Germinal center (tissue), 1 donor: ENCODE data around the gene GPATCH3.
A peak's percentile ranks its signal among the peaks of the same experiment; 100 is the strongest.
"Not testable (repeated sequence)": the region's sequence is repeated elsewhere in the genome, so short reads cannot be mapped to it uniquely, and the experiment has no call there.

Experiments used
- DNase-seq: peaks from one replicate; pipeline ENCODE4 v3.0.0; 2012; ENCODE audit warnings: mixed read lengths, low spot score

GPATCH3 gene

GRCh38 chr1:26912147-26912490 is 11.9 kb upstream of the GPATCH3 start:
- no peak for DNase-seq

- no peak for DNase-seq
Observed at GRCh38 chr1:26911399-26912146, 11.3 kb upstream of the GPATCH3 start.

- no peak for DNase-seq
Observed at GRCh38 chr1:26910343-26911160, 10.3 kb upstream of the GPATCH3 start.

DNA sequence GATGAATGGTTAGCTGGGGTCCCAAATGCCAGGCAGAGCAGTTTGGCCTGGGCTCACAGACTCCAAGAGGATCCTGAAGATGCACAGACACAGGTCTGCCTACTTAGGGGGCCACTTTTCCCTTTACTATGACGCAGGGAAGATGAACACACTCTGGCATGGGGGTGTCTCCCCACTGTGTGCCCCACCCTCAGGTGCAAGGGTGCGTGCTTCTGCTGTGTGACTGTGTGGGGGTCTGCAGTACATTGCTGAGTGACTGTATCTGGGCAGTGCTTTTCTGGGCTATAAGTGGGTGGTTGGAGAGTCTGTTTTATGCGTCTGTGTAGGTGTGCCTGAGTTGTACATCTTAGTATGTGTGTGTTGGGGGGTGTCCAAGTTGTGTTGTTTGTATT is 9.7 kb upstream of the GPATCH3 start:
- DNase-seq, result no peak

DNA sequence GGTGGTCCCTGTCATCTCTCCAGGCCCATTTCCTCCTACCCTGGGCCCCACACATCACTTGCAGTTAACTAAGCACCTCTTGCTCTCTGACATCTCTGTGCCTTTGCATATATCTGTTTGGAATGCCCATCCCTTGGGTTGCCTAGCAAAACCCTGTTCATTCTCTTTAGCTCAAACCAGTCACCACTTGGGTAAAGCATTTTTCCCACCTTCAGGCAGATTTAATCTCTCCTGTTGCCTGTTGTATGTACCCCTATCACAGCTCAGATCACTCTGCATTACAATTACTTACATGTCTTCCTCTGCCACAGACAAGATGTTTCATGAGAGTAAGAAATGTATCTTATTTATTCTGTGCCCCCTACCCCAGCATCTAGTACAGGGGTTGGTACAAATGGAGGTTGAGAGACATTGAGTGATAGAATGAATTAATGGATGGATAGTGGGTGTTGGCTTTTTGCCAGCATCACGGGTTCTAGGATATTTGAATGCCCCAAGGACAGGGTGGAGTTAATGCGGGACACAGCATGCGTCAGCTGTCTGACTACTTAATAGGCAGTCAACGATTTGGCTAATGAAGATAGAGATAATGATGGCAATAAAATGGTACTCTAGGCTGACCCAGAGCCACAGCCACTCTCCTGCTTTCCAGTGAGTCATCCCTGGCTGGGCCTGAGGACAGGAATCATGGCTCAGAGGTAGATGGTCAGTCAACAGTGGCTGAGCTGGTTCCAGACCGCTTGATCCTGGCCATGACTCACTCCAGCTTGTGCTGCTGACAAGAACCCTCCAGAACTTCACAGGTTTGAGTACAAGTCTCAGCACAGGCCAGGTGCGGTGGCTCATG is 7.0 kb upstream of the GPATCH3 start:
- no peak for DNase-seq

DNA sequence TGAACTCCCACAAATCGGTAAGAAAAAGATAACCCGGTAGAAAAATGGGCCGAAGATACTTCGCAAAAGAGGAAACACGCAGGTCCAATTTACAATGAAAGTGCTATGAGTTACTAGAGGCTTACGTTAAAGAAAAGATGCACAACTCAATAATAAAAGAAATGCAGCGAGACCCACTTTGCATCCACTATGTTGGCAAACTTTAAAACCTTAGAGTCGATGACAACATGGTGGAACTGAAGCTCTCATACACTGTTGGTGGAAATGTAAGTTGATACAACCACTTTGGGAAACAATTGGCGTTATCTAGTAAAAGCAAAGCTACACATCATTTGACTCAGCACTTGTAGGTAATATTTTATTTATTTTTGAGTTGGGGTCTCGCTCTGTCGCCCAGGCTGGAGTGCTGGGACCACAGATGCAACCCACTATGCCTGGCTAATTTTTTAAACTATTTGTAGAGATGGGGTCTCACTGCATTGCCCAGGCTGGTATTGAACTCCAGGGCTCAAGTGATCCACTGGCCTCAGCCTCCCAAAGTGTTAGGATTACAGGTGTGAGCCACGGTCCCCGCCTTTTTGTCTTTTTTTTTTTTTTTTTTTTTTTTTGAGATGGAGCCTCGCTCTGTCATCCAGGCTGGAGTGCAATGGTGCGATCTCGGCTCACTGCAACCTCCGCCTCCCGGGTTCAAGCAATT is 696 bp upstream of the GPATCH3 start:
- no peak for DNase-seq

DNA sequence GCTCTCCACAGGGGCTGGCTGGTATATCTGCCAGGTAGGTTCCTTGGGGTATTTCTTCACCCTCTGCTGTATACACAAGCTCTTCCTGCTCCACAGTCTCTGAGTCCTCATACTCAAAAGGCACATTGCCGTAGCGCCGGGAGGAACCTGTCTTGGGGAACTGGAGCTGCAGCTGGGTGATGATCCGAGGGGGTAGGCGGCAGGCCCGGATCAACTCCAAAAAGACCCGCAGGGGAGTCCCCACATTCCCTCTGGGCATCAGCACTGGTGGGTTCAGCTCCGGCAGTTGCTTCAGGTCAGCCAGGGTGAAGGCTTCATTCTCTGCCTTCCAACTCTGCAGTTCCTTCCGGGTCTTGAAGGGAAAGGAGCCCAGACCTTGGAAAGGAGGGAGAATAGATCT is 2.9 kb downstream of the GPATCH3 start:
- no peak for DNase-seq

- no peak for DNase-seq
Observed at GRCh38 chr1:26894263-26894662, 6.0 kb downstream of the GPATCH3 start.

- DNase-seq, result no peak
Observed at GRCh38 chr1:26890467-26890796, 9.8 kb downstream of the GPATCH3 start.

DNA sequence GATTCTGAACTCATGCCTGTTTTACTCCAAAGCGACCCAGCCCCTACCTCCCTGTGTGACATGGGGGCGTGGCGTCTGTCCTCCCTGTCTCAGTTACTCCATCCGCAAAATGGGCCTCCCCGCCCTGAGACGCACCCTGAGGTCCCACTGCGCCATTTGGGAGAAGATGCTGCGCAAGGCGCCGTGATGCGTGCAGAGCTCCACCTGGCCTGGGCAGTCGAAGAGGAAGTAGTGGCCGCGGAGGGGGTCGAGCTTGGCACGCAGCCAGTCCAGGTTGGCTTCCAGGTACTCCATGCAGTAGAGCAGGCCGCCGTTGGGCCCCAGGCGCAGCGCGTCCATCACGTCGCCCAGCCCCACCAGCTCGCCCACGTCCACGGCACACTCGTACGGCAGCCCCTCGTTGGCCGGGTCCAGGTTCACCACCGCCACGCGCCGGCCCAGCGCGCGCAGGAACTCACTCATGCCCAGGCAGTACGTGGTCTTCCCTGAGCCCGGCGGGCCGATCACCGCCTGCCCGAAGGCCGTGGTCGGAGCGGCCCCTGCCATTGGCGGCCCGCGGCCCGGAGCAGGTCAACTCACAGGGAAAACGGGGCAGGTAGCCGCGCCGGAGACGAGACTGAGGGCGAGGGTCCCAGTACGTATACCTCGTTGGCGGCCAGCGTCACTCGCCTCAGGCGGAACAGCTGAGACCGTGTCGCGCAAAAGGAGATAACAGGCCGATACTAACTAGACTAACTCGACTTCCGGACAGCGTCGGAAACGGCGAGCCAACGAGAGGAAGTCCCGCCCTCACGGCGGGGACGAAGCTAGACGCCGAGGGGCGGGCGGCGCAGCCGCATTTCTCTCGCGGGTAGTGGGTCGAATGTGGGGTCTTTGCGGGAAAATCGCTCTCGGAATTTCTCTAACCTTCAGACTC is 10.5 kb downstream of the GPATCH3 start, which contains the start of gene GPN2:
Gene GPN2 (minus strand): TSS at position 733 of the 916 bp plus-strand sequence. CDS start 187 bp downstream, at position 546.
- DNase-seq, result peak; percentile 90

DNA sequence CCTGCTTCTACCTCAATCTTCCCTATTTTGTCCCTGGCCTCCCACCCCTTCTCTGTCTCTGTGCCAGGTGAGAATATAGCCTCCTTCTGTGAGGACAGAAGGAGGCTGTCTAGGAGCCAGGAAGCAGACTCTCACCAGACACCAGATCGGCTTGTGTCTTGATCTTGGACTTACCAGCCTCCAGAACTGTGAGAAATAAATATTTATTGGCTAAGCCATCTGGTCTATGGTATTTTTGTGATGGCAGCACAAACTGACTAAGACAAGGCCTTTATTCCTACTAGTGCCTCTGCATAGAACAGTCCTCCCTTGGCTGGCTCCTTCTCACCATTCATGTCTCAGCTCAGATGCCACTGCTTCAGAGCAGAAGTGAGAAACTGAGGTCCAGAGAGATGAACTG is 12.0 kb downstream of the GPATCH3 start:
- no peak for DNase-seq

DNA sequence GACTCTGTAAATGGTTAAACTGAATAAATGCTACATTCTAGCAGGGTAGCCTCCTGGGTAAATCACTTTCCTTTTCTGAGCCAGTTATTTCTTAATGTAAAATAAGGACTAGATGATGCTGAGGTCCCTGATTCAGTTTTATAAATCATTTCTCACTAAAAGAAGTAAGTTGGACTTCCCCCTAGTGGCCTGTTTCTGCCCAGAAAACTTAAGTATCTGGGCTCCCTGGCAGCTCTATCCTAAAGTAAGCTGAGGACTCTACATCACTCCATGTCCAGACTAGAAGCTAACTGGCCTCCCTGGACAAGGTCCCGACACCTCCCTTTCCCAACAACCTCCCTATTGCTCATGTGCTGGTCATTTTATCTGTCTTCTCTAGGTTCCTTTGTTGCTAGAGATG is 13.1 kb downstream of the GPATCH3 start:
- no peak for DNase-seq

GRCh38 chr1:26882696-26883463 is 17.4 kb downstream of the GPATCH3 start:
- no peak for DNase-seq

DNA sequence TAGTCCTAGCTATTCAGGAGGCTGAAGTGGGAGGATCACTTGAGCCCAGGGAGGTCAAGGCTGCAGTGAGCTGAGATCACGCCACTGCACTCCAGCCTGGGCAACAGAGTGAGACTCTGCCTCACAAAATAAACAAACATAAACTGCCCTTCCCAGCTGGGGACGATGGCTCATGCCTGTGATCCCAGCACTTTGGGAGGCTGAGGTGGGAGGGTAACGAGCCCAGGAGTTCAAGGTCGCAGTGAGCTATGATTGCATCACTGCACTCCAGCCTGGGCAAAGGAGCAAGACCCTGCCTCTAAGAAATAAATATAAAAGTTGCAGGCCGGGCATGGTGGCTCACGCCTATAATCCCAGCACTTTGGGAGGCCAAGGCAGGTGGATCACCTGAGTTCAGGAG is 18.7 kb downstream of the GPATCH3 start:
- DNase-seq, result not testable (repeated sequence)

DNA sequence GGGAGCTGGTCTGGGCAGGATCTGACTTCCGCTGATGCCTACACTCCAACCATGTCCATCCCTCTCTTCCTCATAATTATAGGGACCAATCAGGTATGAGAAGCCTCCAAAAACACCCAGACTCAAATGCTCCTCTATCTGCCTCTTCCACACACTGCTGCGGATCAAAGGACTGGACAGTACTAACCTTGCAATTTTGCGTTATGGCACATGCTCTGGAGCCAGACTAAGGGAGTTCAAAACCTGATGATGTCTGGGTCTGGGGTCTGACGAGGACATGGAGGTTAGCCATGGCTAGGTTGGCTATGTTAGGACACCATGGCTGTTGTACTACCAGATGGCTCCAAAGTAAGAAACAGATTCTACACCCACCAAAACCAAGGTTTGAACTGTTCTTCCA is 20.5 kb downstream of the GPATCH3 start:
- no peak for DNase-seq

- no peak for DNase-seq
Observed at GRCh38 chr1:26877326-26877725, 22.9 kb downstream of the GPATCH3 start.

DNA sequence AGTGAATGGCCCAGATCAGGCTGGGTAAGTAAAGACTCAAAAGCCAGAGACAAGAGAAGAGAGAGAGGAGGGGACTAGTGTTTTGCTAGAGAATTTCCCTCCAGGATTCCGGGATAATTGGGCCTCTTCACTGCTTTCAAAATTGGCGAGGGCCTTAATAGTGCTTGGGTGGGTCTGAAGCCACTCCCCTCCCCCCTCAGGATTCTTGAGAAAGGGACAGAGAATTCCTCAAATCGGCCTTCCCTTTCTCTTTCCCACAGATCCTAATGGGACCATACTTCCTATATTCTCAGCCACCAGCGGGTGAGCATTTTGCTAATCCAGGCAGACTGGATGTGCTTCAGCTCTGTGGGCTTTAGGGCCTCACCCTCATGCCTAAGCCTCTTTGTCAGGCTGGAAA is 25.4 kb downstream of the GPATCH3 start:
- no peak for DNase-seq

DNA sequence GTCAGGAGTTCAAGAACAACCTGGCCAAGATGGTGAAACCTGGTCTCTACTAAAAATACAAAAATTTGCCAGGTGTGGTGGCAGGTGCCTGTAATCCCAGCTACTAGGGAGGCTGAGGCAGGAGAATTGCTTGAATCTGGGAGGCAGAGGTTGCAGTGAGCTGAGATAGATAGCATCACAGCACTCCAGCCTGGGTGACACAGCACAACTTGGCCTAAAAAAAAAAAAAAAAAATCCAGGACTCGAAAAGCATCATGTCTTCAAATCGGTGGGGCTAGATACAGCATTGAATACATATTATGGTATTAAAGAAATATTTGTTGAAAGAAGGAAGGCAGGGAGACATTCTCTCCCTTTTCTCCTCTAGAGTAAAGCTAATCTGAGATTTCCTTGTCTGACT is 27.2 kb downstream of the GPATCH3 start:
- not testable (repeated sequence) for DNase-seq

- peak; percentile 96 for DNase-seq
Observed at GRCh38 chr1:26864610-26865480, 35.4 kb downstream of the GPATCH3 start.
